ENCODE data around the gene CDH13. TPM values are rescaled to one million over a fixed set of nuclear protein-coding genes. Genes with fewer than 3 reads are reported as not detected.

The CDH13 gene
- total RNA-seq, 4 donors from 2014 or later = 6.4 to 19.7 (median 11.7) TPM

DNA sequence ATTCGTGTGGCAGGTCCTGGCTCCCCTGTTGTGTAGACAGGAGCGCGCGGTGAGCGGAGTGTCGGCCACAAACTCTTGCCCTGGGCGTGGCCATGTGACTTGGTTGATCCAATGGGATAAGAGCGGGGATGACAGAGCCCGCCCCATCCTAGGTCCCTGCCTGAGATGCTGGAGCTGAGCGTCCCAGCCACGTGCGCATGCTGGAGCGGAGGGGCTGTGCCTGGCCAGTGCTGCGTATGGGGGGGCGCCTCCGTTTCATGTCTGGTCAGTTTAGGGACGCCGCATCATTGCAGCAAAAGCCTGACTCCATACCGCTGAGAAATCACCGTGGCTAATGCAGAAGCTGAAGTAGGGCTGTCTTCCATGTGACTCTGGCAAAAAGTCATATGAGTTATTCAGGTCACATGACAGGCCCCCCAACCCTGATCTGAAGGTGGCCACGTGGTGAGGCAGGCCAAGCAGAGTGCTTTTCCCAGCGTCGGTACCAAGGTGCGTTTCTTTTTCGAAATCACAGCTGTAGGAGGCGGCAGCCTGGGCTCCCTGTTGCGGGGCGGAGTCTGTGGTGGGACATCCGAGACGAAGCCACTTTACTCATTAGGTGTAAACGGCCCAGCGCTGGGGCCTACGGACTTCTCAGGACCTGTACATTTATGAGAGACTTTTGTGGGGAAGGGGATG, 1203.5 kb downstream of the CDH13 start:
- TF ChIP-seq, protein P1, sequence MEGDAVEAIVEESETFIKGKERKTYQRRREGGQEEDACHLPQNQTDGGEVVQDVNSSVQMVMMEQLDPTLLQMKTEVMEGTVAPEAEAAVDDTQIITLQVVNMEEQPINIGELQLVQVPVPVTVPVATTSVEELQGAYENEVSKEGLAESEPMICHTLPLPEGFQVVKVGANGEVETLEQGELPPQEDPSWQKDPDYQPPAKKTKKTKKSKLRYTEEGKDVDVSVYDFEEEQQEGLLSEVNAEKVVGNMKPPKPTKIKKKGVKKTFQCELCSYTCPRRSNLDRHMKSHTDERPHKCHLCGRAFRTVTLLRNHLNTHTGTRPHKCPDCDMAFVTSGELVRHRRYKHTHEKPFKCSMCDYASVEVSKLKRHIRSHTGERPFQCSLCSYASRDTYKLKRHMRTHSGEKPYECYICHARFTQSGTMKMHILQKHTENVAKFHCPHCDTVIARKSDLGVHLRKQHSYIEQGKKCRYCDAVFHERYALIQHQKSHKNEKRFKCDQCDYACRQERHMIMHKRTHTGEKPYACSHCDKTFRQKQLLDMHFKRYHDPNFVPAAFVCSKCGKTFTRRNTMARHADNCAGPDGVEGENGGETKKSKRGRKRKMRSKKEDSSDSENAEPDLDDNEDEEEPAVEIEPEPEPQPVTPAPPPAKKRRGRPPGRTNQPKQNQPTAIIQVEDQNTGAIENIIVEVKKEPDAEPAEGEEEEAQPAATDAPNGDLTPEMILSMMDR (IDR thresholded peaks at IDR 0.05; ENCODE audit: low read depth) = no peak

DNA sequence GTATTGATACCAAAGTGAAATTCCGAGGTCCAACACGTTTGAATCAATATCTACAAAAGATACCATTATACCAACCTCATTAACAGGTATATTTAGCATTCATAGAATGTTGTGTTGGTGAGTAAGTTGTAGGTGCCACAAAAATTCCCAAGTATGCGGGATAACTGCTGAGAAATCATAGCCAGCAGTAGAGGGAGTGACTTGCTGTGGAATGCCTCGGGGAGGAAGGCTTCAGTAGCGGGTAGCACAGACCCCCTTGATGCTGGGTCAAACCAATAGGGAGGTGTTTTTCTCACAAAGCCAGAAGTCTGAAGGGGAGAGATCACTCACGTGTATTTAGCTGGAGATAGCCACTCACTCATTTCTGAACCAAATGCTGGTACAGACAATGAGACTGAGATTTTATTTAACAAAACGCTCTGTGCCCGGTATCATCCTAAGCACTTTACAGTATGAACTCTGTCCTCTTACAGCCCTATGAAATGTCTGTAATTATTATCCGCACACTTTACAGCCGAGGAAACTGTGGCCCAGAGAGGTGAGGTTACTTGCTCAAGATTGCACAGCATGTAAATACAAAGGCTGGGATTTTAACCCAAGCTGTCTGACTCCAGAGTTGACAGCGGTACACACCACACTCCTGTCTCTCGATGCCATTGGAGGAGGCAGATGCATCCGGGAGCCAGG, 1204.1 kb downstream of the CDH13 start:
- TF ChIP-seq, protein P1 (IDR thresholded peaks at IDR 0.05; ENCODE audit: low read depth) = no peak

DNA sequence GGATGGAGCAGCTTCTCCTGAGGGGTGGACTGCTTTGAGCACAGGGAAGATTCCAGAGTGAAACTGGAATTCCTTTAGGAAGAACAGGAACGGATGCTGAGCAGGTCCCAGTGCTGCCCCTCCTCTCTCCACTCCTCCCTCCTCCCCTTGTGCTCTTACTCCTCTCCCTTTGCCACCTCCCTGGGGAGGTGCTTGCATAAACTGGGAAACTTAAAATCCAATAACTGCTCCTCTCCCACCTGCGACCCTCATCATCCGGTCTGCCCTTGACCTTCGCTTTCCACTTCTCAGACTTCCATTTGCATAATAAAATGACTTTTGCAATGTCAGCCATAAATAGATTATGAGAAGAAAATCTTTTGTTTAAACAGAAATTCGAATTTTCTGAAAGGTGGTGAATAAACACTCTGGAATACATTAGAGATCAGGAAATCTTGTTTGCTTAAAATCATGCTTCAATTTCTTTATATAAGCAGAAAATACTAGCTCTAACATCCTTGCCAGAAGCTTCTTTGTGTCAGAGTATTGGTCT, 1204.8 kb downstream of the CDH13 start:
- TF ChIP-seq, protein P1 (IDR thresholded peaks at IDR 0.05; ENCODE audit: low read depth) = no peak

DNA sequence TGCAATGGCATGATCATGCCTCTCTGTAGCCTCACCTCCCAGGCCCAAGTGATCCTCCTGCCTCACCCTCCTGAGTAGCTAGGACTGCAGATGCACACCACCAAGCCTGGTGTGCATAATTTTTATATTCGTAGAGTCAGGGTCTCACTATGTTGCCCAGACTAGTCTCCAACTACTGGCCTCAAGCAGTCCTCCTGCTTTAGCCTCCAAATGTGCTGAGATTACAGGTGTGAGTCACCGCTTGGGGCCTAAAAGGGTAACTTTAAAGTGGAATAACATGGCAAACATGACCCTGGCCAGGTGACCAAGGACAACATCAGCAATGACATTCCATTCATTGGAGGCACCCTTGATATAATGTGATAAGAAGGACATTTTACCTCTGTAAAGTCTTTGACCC, 1207.2 kb downstream of the CDH13 start:
- TF ChIP-seq, protein P1 (IDR thresholded peaks at IDR 0.05; ENCODE audit: low read depth) = no peak

DNA sequence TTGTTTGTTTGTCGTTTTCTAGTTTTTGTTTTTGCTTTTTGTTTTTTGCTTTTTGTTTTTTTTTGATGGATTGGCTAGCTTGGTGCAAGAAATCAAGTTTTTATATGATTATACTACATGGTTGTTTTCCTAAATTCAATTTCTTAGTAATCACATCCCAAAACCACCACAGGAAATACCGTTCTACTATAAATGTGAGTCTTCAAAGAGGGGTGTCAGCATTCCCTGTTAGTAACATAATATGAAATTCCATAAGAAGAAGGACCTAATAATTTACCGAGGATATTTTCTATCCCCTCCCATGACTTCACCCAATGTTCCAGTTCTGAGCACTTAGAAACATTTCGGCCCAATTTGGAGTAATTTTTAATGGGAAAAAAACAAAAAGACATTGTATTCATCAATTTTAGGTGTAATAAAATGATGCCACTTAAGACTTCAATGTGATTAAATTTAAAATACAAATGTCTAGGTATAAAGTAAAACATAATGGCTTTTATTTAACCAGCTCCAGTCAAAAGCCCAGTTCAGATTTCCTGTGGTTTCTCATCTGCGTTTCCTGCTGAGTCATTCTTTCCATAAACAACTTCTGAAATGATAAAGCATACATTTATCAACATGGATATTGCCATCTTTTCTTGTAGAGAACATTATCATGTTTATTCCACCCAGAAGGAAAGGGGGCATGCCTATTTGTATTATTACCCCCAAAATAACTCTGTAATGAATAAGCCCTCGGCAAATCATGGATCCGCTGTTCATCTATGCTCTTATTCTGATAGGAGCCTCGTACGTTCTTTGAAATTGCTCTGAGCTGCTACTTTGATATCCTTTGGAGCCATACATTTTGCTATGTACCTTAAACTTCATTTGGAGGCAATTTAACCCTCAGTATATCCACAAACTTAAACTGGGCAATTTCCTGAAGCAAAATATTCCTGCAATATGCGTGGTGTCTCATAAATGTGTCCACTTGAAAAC, 1209.1 kb downstream of the CDH13 start:
- TF ChIP-seq, protein P1 (IDR thresholded peaks at IDR 0.05; ENCODE audit: low read depth) = no peak

DNA sequence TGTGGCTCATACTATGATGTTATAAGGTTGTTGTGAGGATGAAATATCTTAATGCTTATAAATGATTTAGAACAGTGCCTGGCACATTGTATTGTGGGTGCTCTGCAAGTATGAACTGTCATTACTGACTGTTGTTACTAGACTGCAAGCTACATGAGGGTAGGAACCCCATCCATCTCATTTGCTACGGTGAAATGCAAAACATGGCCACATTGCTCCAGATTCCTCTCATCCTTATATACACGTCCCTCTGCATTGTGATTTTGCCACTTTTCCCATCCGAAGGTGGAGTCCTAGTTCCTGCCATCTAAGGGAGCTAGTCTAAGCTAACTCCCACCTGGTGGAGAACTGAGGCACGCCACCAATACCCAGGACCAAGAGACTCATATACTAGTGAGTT, 1210.8 kb downstream of the CDH13 start:
- TF ChIP-seq, protein P1 (IDR thresholded peaks at IDR 0.05; ENCODE audit: low read depth) = no peak
